ENCODE measurements around the gene PTPRC. TPM values are rescaled to one million over a fixed set of nuclear protein-coding genes. Genes with fewer than 3 reads are reported as not detected.
A peak's percentile ranks its signal among the peaks of the same experiment; 100 is the strongest.

PTPRC gene
- total and polyA plus RNA-seq, 5 donors: 1.3 to 16.2 (median 11.7) TPM

- no peaks in the 10 kb centered on the region for H3K9me3 ChIP-seq (ENCODE audit: control insufficient read depth, low read length)
- H3K4me1 ChIP-seq (ENCODE audit: control insufficient read depth, insufficient read depth, low read length): no peaks in the 10 kb centered on the region
- no peak overlapping the region for H3K4me3 ChIP-seq (ENCODE audit: low read length)
- H3K27me3 ChIP-seq (ENCODE audit: control insufficient read depth, insufficient read depth): no peaks in the 10 kb centered on the region
- no peak for DNase-seq
- H3K27ac ChIP-seq (ENCODE audit: low read length): no peak overlapping the region
- ATAC-seq: no peak
- intact Hi-C loops (cut with DNase I): loop anchor here in 2 of 4 donors (10.0 kb wide), 2 partner anchors 472 to 782 kb away; no protein-coding TSS in a partner anchor
Measured at GRCh38 chr1:198772626-198773025, 133.8 kb downstream of the PTPRC start.

GRCh38 chr1:198773030-198773429 lies 134.2 kb downstream of the PTPRC start:
- Histone ChIP-seq H3K27ac (ENCODE audit: low read length) (no peak overlapping the region), H3K9me3 (ENCODE audit: control insufficient read depth, low read length) (no peaks in the 10 kb centered on the region), H3K4me3 (ENCODE audit: low read length) (no peak overlapping the region), H3K4me1 (ENCODE audit: control insufficient read depth, insufficient read depth, low read length) (no peaks in the 10 kb centered on the region), H3K27me3 (ENCODE audit: control insufficient read depth, insufficient read depth) (no peaks in the 10 kb centered on the region)
- no peak for ATAC-seq
- 66% methylated on average over 1 of the region's 1 CpG for WGBS
- intact Hi-C loops (cut with DNase I): loop anchor here in 2 of 4 donors (10.0 kb wide), 2 partner anchors 472 to 782 kb away; no protein-coding TSS in a partner anchor
- no peak for DNase-seq

GRCh38 chr1:198773523-198773922 lies 134.7 kb downstream of the PTPRC start:
- intact Hi-C loops (cut with DNase I): loop anchor here in 2 of 4 donors (10.0 kb wide), 2 partner anchors 471 to 781 kb away; no protein-coding TSS in a partner anchor
- ATAC-seq (no peak), DNase-seq (no peak)
- Histone ChIP-seq H3K4me3 (ENCODE audit: low read length) (no peak overlapping the region), H3K4me1 (ENCODE audit: control insufficient read depth, insufficient read depth, low read length) (no peaks in the 10 kb centered on the region), H3K27ac (ENCODE audit: low read length) (no peak overlapping the region), H3K9me3 (ENCODE audit: control insufficient read depth, low read length) (no peaks in the 10 kb centered on the region), H3K27me3 (ENCODE audit: control insufficient read depth, insufficient read depth) (no peaks in the 10 kb centered on the region)
- 92% methylated on average over 3 of the region's 3 CpGs for WGBS

DNA sequence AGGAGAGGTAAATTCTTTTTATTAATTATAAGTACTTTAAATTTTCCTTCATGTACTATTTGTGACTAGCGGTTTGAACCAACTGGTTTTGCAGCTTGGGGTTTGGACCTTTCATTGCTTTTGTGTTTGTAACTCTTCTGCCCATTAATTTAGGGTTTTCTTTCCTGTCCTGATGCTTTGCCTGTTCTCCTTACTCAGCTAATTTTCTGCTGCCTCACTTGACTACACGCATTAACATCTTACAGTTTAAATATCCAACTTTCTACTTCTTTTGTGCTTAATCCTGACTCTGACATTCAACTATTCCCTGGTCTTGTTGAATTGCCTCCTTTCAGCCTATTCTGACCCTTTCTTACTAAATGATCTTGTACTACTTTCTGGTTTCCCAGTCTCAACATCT lies 135.6 kb downstream of the PTPRC start:
- intact Hi-C loops (cut with DNase I): loop anchor here in 2 of 4 donors (10.0 kb wide), 2 partner anchors 470 to 780 kb away; no protein-coding TSS in a partner anchor
- Histone ChIP-seq H3K9me3 (ENCODE audit: control insufficient read depth, low read length) (no peaks in the 10 kb centered on the region), H3K4me3 (ENCODE audit: low read length) (no peak overlapping the region), H3K27me3 (ENCODE audit: control insufficient read depth, insufficient read depth) (no peaks in the 10 kb centered on the region), H3K4me1 (ENCODE audit: control insufficient read depth, insufficient read depth, low read length) (no peaks in the 10 kb centered on the region), H3K27ac (ENCODE audit: low read length) (no peak overlapping the region)
- DNase-seq (no peak), ATAC-seq (no peak)
- WGBS: 91% methylated on average over 2 of the region's 2 CpGs

GRCh38 chr1:198775606-198776005 lies 136.8 kb downstream of the PTPRC start:
- 89% methylated on average over 6 of the region's 6 CpGs for WGBS
- intact Hi-C loops (cut with DNase I): loop anchor here in 2 of 4 donors (10.0 kb wide), 2 partner anchors 469 to 779 kb away; no protein-coding TSS in a partner anchor
- Histone ChIP-seq H3K27me3 (ENCODE audit: control insufficient read depth, insufficient read depth) (no peaks in the 10 kb centered on the region), H3K27ac (ENCODE audit: low read length) (no peak overlapping the region), H3K9me3 (ENCODE audit: control insufficient read depth, low read length) (no peaks in the 10 kb centered on the region), H3K4me1 (ENCODE audit: control insufficient read depth, insufficient read depth, low read length) (no peaks in the 10 kb centered on the region), H3K4me3 (ENCODE audit: low read length) (no peak overlapping the region)
- DNase-seq: peak in 1 of 3 donors; percentile 20
- ATAC-seq: no peak

DNA sequence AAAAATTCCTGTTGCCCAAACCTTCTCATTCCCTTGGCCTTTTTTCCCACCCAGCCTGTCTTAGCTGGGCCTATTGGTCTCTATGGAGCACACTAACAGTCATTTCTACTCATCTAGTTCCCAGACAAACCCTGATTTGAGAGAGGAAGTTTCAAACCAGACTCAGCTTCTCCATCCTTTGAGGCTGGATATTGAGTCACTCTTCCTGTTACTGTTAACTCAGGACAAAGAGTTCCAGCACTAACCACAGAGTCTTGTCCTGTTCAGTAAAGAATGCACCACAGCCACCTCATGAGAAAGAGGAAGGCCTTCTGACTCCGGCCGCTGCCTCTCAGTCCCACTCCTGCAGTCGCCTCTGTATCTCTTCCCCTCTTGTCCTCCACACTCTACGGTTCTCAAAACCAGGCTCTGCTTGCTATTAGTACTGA lies 137.8 kb downstream of the PTPRC start:
- Histone ChIP-seq H3K27ac (ENCODE audit: low read length) (peak overlapping the region; percentile 74), H3K9me3 (ENCODE audit: control insufficient read depth, low read length) (no peaks in the 10 kb centered on the region), H3K4me1 (ENCODE audit: control insufficient read depth, insufficient read depth, low read length) (no peaks in the 10 kb centered on the region), H3K4me3 (ENCODE audit: low read length) (no peak overlapping the region), H3K27me3 (ENCODE audit: control insufficient read depth, insufficient read depth) (no peaks in the 10 kb centered on the region)
- ATAC-seq: peak; percentile 91 to 93
- DNase-seq: peak; percentile 22 to 67 (median 65)
- WGBS: 66% methylated on average over 4 of the region's 4 CpGs
- intact Hi-C loops (cut with DNase I): loop anchor here in 2 of 4 donors (10.0 kb wide), 2 partner anchors 468 to 778 kb away; no protein-coding TSS in a partner anchor

DNA sequence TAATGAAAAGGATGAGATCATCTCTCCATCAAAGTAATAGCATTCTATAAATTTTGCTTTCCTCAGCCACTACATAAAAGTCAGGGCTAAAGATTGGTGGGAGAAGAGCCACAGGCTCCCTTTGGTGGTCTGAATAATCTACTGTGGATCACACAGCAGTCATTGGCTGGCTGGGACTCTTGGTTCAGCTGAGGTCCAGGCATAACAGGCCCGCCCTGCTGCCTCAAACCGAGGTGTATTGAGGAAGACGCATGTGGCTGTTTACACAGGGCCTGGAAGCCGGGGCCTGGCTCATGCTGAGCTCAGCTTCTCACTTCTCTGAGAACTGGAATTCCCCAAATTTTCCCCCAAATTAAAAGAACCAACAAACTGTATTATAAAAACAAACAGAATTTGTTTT lies 139.2 kb downstream of the PTPRC start:
- H3K27me3 ChIP-seq (ENCODE audit: control insufficient read depth, insufficient read depth): no peaks in the 10 kb centered on the region
- ATAC-seq (no peak), DNase-seq (peak; percentile 10 to 52 (median 50))
- WGBS: 70% methylated on average over 4 of the region's 4 CpGs
- H3K9me3 ChIP-seq (ENCODE audit: control insufficient read depth, low read length): no peaks in the 10 kb centered on the region
- H3K4me3 ChIP-seq (ENCODE audit: low read length): no peak overlapping the region
- no peak overlapping the region for H3K27ac ChIP-seq (ENCODE audit: low read length)
- H3K4me1 ChIP-seq (ENCODE audit: control insufficient read depth, insufficient read depth, low read length): no peaks in the 10 kb centered on the region
- intact Hi-C loops (cut with DNase I): loop anchor here in 2 of 4 donors (10.0 kb wide), 2 partner anchors 467 to 777 kb away; no protein-coding TSS in a partner anchor

- intact Hi-C loops (cut with DNase I): no loop called here
- 63% methylated on average over 1 of the region's 1 CpG for WGBS
- H3K4me1 ChIP-seq (ENCODE audit: control insufficient read depth, insufficient read depth, low read length): no peaks in the 10 kb centered on the region
- ATAC-seq (no peak), DNase-seq (no peak)
- no peak overlapping the region for H3K27ac ChIP-seq (ENCODE audit: low read length)
- no peaks in the 10 kb centered on the region for H3K27me3 ChIP-seq (ENCODE audit: control insufficient read depth, insufficient read depth)
- H3K4me3 ChIP-seq (ENCODE audit: low read length): no peak overlapping the region
- no peaks in the 10 kb centered on the region for H3K9me3 ChIP-seq (ENCODE audit: control insufficient read depth, low read length)
Measured at GRCh38 chr1:198780376-198780775, 141.5 kb downstream of the PTPRC start.

GRCh38 chr1:198788561-198789064 lies 149.8 kb downstream of the PTPRC start:
- intact Hi-C loops (cut with DNase I): no loop called here
- WGBS: 42% methylated on average over 3 of the region's 3 CpGs
- DNase-seq (no peak), ATAC-seq (peak in 1 of 2 donors; percentile 43)
- Histone ChIP-seq H3K4me1 (ENCODE audit: control insufficient read depth, insufficient read depth, low read length) (no peaks in the 10 kb centered on the region), H3K4me3 (ENCODE audit: low read length) (no peak overlapping the region), H3K27ac (ENCODE audit: low read length) (no peak overlapping the region), H3K27me3 (ENCODE audit: control insufficient read depth, insufficient read depth) (no peaks in the 10 kb centered on the region), H3K9me3 (ENCODE audit: control insufficient read depth, low read length) (no peaks in the 10 kb centered on the region)

GRCh38 chr1:198793714-198794113 lies 154.9 kb downstream of the PTPRC start:
- ATAC-seq (no peak), DNase-seq (no peak)
- WGBS: 75% methylated on average over 3 of the region's 3 CpGs
- no peak overlapping the region for H3K27ac ChIP-seq (ENCODE audit: low read length)
- intact Hi-C loops (cut with DNase I): no loop called here
- H3K27me3 ChIP-seq (ENCODE audit: control insufficient read depth, insufficient read depth): no peaks in the 10 kb centered on the region
- H3K4me3 ChIP-seq (ENCODE audit: low read length): no peak overlapping the region
- no peaks in the 10 kb centered on the region for H3K4me1 ChIP-seq (ENCODE audit: control insufficient read depth, insufficient read depth, low read length)
- peaks cover 2% of the 10 kb centered on the region for H3K9me3 ChIP-seq (ENCODE audit: control insufficient read depth, low read length)

DNA sequence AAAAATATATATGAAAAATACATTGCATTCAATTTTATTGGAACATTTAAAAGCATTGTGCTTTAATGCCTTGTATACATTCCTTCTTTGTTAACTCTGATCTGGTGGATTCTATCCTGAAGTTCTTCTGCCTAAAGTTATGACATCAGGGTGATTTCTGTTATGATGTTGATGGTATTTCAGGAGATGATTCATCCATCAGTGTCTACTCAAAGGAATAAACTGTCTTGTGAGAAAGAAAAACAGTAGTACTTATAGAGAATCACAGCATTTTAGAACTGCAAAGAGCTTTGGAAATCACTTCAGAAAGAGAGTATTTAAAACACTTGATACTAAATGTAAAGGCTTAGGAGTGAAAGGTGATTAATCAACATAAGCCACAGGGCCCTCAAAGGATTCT lies 155.7 kb downstream of the PTPRC start:
- Histone ChIP-seq H3K4me1 (ENCODE audit: control insufficient read depth, insufficient read depth, low read length) (no peaks in the 10 kb centered on the region), H3K27ac (ENCODE audit: low read length) (no peak overlapping the region), H3K27me3 (ENCODE audit: control insufficient read depth, insufficient read depth) (no peaks in the 10 kb centered on the region), H3K4me3 (ENCODE audit: low read length) (no peak overlapping the region), H3K9me3 (ENCODE audit: control insufficient read depth, low read length) (peaks cover 2% of the 10 kb centered on the region)
- ATAC-seq: no peak
- DNase-seq: no peak
- intact Hi-C loops (cut with DNase I): no loop called here

Data from right cardiac atrium (tissue), 5 donors.